ENCODE data around the gene HTR1E.

Gene HTR1E

GRCh38 chr6:87029711-87030314 lies 92.5 kb downstream of the HTR1E start:
- TF ChIP-seq CTCF (conservative IDR thresholded peaks at IDR 0.05; ENCODE audit: low read depth, low read length): peak; percentile 66
- H3K4me3 ChIP-seq (ENCODE audit: low read depth, low read length): no peak overlapping the region
- DNase-seq (ENCODE audit: low read depth): peak; percentile 85

- no peak for DNase-seq (ENCODE audit: low read depth)
- no peak for TF ChIP-seq CTCF (conservative IDR thresholded peaks at IDR 0.05; ENCODE audit: low read depth, low read length)
- H3K4me3 ChIP-seq (ENCODE audit: low read depth, low read length): no peak overlapping the region
These were observed 103.4 kb downstream of the HTR1E start for GRCh38 chr6:87040729-87041128.

- no peak for TF ChIP-seq CTCF (conservative IDR thresholded peaks at IDR 0.05; ENCODE audit: low read depth, low read length)
- DNase-seq (ENCODE audit: low read depth): no peak
- H3K4me3 ChIP-seq (ENCODE audit: low read depth, low read length): no peak overlapping the region
These were observed 108.3 kb downstream of the HTR1E start for GRCh38 chr6:87045521-87046075.

GRCh38 chr6:87049779-87050178 lies 112.5 kb downstream of the HTR1E start:
- no peak for DNase-seq (ENCODE audit: low read depth)
- no peak overlapping the region for H3K4me3 ChIP-seq (ENCODE audit: low read depth, low read length)

GRCh38 chr6:87053312-87053711 lies 116.0 kb downstream of the HTR1E start:
- TF ChIP-seq CTCF (conservative IDR thresholded peaks at IDR 0.05; ENCODE audit: low read depth, low read length): no peak
- no peak for DNase-seq (ENCODE audit: low read depth)

More at GRCh38 chr6:87049779-87050178, 112.5 kb downstream of the HTR1E start:
- no peak for TF ChIP-seq CTCF (conservative IDR thresholded peaks at IDR 0.05; ENCODE audit: low read depth, low read length)

GRCh38 chr6:87054143-87054833 lies 117.0 kb downstream of the HTR1E start:
- H3K4me3 ChIP-seq (ENCODE audit: low read depth, low read length): no peak overlapping the region
- TF ChIP-seq CTCF (conservative IDR thresholded peaks at IDR 0.05; ENCODE audit: low read depth, low read length): no peak
- no peak for DNase-seq (ENCODE audit: low read depth)

More at GRCh38 chr6:87053312-87053711, 116.0 kb downstream of the HTR1E start:
- H3K4me3 ChIP-seq (ENCODE audit: low read depth, low read length): no peak overlapping the region
